ENCODE data around the gene PSMD2. TPM values are rescaled to one million over a fixed set of nuclear protein-coding genes. Genes with fewer than 3 reads are reported as not detected.

The PSMD2 gene
- total RNA-seq, 1 experiment from 2014 or later: 344 TPM

GRCh38 chr3:184336547-184337398 lies 37.7 kb downstream of the PSMD2 start:
- WGBS (ENCODE audit: extremely low coverage, insufficient read length, low lambda C conversion rate): no CpG with 5 or more reads among the region's 17 CpGs
- Histone ChIP-seq H2BK120ac (ENCODE audit: low read depth, low read length, poor library complexity, severe bottlenecking) (no peak overlapping the region), H3K14ac (ENCODE audit: insufficient read depth, low read length) (peak overlapping the region; percentile 41; the same call in 1 of the 2 replicates), H4K8ac (replicated peaks; ENCODE audit: insufficient read length, low read depth, low read length) (no peak overlapping the region), H3K4ac (ENCODE audit: low read depth, low read length) (no peak overlapping the region), H2BK5ac (ENCODE audit: insufficient read length, low read length) (no peak overlapping the region), H3T11ph (ENCODE audit: low read length) (no peak overlapping the region), H3K4me1 (ENCODE audit: insufficient read depth, low read length) (no peaks in the 10 kb centered on the region), H3K79me1 (ENCODE audit: insufficient read depth, low read depth, low read length, poor library complexity, severe bottlenecking) (no peaks in the 10 kb centered on the region), H3K4me2 (ENCODE audit: insufficient read depth, insufficient read length, low read length) (peak overlapping the region; percentile 81), H4K5ac (ENCODE audit: insufficient read length, low read depth, low read length) (no peak overlapping the region), H2BK15ac (ENCODE audit: low read depth, low read length) (no peak overlapping the region), H3K23ac (ENCODE audit: insufficient read length, low read depth, low read length) (no peak overlapping the region), H3K27ac (ENCODE audit: insufficient read length, low read depth, low read length) (no peak overlapping the region), H3K23me2 (ENCODE audit: insufficient read length, low read depth, low read length, poor library complexity, severe bottlenecking) (peaks cover 10% of the 10 kb centered on the region), H3K9ac (ENCODE audit: extremely low read depth, insufficient read length, low read length) (peak overlapping the region; percentile 31), H2AFZ (ENCODE audit: low read length) (no peak overlapping the region), H4K20me1 (ENCODE audit: control insufficient read depth, insufficient read depth, insufficient read length) (peaks cover 4% of the 10 kb centered on the region), H3K79me2 (ENCODE audit: insufficient read depth, low read length) (no peaks in the 10 kb centered on the region), H3K56ac (ENCODE audit: insufficient read length, low read depth, low read length) (no peak overlapping the region), H2BK20ac (ENCODE audit: low read depth, low read length, poor library complexity, severe bottlenecking) (no peak overlapping the region), H2AK5ac (ENCODE audit: insufficient read length, low read length) (no peak overlapping the region), H4K91ac (ENCODE audit: insufficient read length, low read depth, low read length) (no peak overlapping the region), H3K9me3 (ENCODE audit: control insufficient read depth, low read depth, low read length) (no peaks in the 10 kb centered on the region), H3K27me3 (ENCODE audit: insufficient read depth, low read length) (no peaks in the 10 kb centered on the region), H3K18ac (ENCODE audit: insufficient read length, low read depth, low read length) (no peak overlapping the region), H2BK12ac (ENCODE audit: insufficient read length, low read depth, low read length) (no peak overlapping the region)
- no peak for TF ChIP-seq CTCF (conservative IDR thresholded peaks at IDR 0.05)
- Mint-ChIP-seq H3K4me3 (peak overlapping the region; percentile 86 to 93), H3K4me1 (peaks cover 34 to 37% of the 10 kb centered on the region in 2 experiments), H3K36me3 (ENCODE audit: insufficient read depth in 1 of 3, low read depth in 3 of 3) (peaks cover 29 to 49% (median 35%) of the 10 kb centered on the region in 3 experiments), H3K9me3 (no peaks in the 10 kb centered on the region; a peak in 1 of 5 replicates), H3K27ac (peak overlapping the region; percentile 90 to 98 (median 96)), H3K27me3 (ENCODE audit: low read depth) (no peaks in the 10 kb centered on the region; the same call in 1 of the 2 replicates)
- DNase-seq: no peak
